Measurements from ENCODE around the gene CAVIN1.
A peak's percentile ranks its signal among the peaks of the same experiment; 100 is the strongest.
"Not testable (repeated sequence)": the region's sequence is repeated elsewhere in the genome, so short reads cannot be mapped to it uniquely, and the experiment has no call there.

CAVIN1 gene

GRCh38 chr17:42422958-42423712 lies at the start of gene CAVIN1:
CAVIN1 (minus strand) TSS chr17:42423256; CDS start chr17:42423097, 159 bp downstream.
- ATAC-seq (no peak), DNase-seq (peak; percentile 45)

GRCh38 chr17:42467889-42468288 lies 44.8 kb upstream of the CAVIN1 start:
- DNase-seq (no peak), ATAC-seq (no peak)

- DNase-seq, result no peak
- ATAC-seq, result no peak
These were observed 40.9 kb upstream of the CAVIN1 start for GRCh38 chr17:42463976-42464400.

GRCh38 chr17:42460371-42460770 lies 37.3 kb upstream of the CAVIN1 start:
- ATAC-seq (no peak), DNase-seq (no peak)

GRCh38 chr17:42459801-42460281 lies 36.8 kb upstream of the CAVIN1 start:
- DNase-seq (no peak), ATAC-seq (peak; percentile 29)

GRCh38 chr17:42459256-42459800 lies 36.3 kb upstream of the CAVIN1 start:
- DNase-seq (peak; percentile 46), ATAC-seq (no peak)

GRCh38 chr17:42458497-42459255 lies 35.6 kb upstream of the CAVIN1 start, which contains the start of gene ATP6V0A1:
ATP6V0A1 (plus strand) TSS chr17:42458878; CDS start chr17:42460895, 2,017 bp downstream.
- ATAC-seq (peak; percentile 91), DNase-seq (peak; percentile 96)

GRCh38 chr17:42457107-42457792 lies 34.2 kb upstream of the CAVIN1 start:
- DNase-seq (no peak), ATAC-seq (no peak)

GRCh38 chr17:42456223-42457106 lies 33.4 kb upstream of the CAVIN1 start:
- DNase-seq (no peak), ATAC-seq (no peak)

- not testable (repeated sequence) for ATAC-seq, DNase-seq
These were observed 31.9 kb upstream of the CAVIN1 start for GRCh38 chr17:42454987-42455386.

- no peak for DNase-seq
- ATAC-seq, result no peak
These were observed 30.4 kb upstream of the CAVIN1 start for GRCh38 chr17:42453439-42453838.

GRCh38 chr17:42451270-42451669 lies 28.2 kb upstream of the CAVIN1 start:
- not testable (repeated sequence) for ATAC-seq, DNase-seq

GRCh38 chr17:42449838-42450237 lies 26.8 kb upstream of the CAVIN1 start:
- not testable (repeated sequence) for DNase-seq

GRCh38 chr17:42449176-42449575 lies 26.1 kb upstream of the CAVIN1 start:
- not testable (repeated sequence) for ATAC-seq, DNase-seq

More at GRCh38 chr17:42449838-42450237, 26.8 kb upstream of the CAVIN1 start:
- ATAC-seq, result not testable (repeated sequence)

- ATAC-seq (no peak), DNase-seq (no peak)
These were observed 19.1 kb upstream of the CAVIN1 start for GRCh38 chr17:42442196-42442565.

GRCh38 chr17:42441371-42442195 lies 18.5 kb upstream of the CAVIN1 start:
- ATAC-seq (peak; percentile 32), DNase-seq (no peak)

- no peak for ATAC-seq
- peak; percentile 60 for DNase-seq
These were observed 15.8 kb upstream of the CAVIN1 start for GRCh38 chr17:42438600-42439567.

GRCh38 chr17:42436391-42436790 lies 13.3 kb upstream of the CAVIN1 start:
- DNase-seq (no peak), ATAC-seq (no peak)

- DNase-seq, result no peak
- no peak for ATAC-seq
These were observed 8.7 kb upstream of the CAVIN1 start for GRCh38 chr17:42431758-42432161.
